ENCODE measurements around the gene PHF12. TPM values are rescaled to one million over a fixed set of nuclear protein-coding genes. Genes with fewer than 3 reads are reported as not detected.

Gene PHF12
- total and polyA plus RNA-seq, 10 donors, result 16.2 to 118 (median 76.1) TPM

DNA sequence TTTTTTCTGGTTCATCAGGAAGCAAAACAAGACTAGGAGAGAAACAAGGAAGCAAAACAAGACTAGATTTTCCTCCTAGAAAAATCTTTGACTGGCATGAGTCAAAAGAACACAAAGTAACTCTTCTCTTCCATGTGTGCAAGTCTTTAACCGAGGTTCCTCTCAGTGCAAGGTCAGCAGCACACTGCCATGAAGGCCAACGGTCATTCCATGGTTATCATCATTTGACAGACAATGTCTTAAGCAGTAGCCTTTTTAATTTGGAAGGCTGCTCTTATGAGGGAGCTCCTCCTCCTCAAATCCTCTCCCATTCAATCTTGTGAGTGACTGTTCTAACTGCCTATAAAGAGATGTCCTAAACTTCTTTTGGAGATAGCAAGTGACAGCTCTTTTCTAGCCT, 33.0 kb downstream of the PHF12 start:
- Histone ChIP-seq H3K4me3 (no peak overlapping the region), H3K27me3 (replicated peaks in 1 of 7) (no peaks in the 10 kb centered on the region), H3K9me3 (no peaks in the 10 kb centered on the region), H3K27ac (peak overlapping the region in 4 of 8 donors; percentile 9 to 59 (median 30)), H3K36me3 (peaks cover 0 to 100% (median 96%) of the 10 kb centered on the region in 6 donors), H3K4me1 (peaks cover 0 to 16% (median 0%) of the 10 kb centered on the region in 6 donors)
- no peak for DNase-seq
- WGBS, 5 donors, result 56 to 87% (median 72%) methylated on average over 2 of the region's 2 CpGs
- TF ChIP-seq, protein P1, sequence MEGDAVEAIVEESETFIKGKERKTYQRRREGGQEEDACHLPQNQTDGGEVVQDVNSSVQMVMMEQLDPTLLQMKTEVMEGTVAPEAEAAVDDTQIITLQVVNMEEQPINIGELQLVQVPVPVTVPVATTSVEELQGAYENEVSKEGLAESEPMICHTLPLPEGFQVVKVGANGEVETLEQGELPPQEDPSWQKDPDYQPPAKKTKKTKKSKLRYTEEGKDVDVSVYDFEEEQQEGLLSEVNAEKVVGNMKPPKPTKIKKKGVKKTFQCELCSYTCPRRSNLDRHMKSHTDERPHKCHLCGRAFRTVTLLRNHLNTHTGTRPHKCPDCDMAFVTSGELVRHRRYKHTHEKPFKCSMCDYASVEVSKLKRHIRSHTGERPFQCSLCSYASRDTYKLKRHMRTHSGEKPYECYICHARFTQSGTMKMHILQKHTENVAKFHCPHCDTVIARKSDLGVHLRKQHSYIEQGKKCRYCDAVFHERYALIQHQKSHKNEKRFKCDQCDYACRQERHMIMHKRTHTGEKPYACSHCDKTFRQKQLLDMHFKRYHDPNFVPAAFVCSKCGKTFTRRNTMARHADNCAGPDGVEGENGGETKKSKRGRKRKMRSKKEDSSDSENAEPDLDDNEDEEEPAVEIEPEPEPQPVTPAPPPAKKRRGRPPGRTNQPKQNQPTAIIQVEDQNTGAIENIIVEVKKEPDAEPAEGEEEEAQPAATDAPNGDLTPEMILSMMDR (IDR thresholded peaks at IDR 0.05 in 8 of 11, conservative IDR thresholded peaks at IDR 0.05 in 3 of 11), result no peak
- no peak for TF ChIP-seq POLR2A (IDR thresholded peaks at IDR 0.05)
- TF ChIP-seq POLR2AphosphoS5 (IDR thresholded peaks at IDR 0.05), result no peak
- intact Hi-C loops (cut with DNase I; ENCODE audit: low total_unique reads), result loop anchor here (10.0 kb wide), 1 partner anchor 153 kb away; no protein-coding TSS in a partner anchor

DNA sequence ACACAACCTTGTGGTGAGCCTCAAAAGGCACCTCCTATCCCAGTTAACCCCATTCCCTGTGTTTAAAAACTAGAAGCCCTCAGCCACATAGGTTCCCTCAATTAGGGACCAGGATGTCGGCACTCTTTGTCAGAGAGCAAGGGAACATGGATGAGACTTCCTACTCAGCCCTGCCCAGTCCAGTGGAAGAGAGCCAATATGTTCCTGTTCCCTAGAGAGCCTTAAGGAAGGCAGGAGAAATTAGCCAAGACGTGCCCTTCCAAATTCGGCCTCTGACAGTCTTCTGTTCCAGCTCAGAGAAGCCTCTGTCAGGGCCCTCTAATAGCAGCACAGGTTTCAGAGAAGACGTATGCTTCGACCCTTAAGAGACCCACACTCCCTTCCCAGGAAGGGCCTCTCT, 33.9 kb downstream of the PHF12 start:
- peak overlapping the region in 4 of 8 donors; percentile 1 to 56 (median 30) for H3K27ac ChIP-seq
- intact Hi-C loops (cut with DNase I; ENCODE audit: low total_unique reads), result loop anchor here (10.0 kb wide), 1 partner anchor 153 kb away; no protein-coding TSS in a partner anchor
- peaks cover 0 to 16% (median 2%) of the 10 kb centered on the region in 6 donors for H3K4me1 ChIP-seq
- H3K27me3 ChIP-seq (replicated peaks in 1 of 7), result no peaks in the 10 kb centered on the region
- no peak for DNase-seq
- TF ChIP-seq, protein P1 (IDR thresholded peaks at IDR 0.05 in 8 of 11, conservative IDR thresholded peaks at IDR 0.05 in 3 of 11), result no peak
- no peak for TF ChIP-seq POLR2AphosphoS5 (IDR thresholded peaks at IDR 0.05)
- no peak for TF ChIP-seq POLR2A (IDR thresholded peaks at IDR 0.05)
- H3K4me3 ChIP-seq, result no peak overlapping the region
- WGBS, 5 donors, result 68 to 89% (median 83%) methylated on average over 5 of the region's 5 CpGs
- H3K9me3 ChIP-seq, result no peaks in the 10 kb centered on the region
- H3K36me3 ChIP-seq, result peaks cover 0 to 100% (median 96%) of the 10 kb centered on the region in 6 donors

DNA sequence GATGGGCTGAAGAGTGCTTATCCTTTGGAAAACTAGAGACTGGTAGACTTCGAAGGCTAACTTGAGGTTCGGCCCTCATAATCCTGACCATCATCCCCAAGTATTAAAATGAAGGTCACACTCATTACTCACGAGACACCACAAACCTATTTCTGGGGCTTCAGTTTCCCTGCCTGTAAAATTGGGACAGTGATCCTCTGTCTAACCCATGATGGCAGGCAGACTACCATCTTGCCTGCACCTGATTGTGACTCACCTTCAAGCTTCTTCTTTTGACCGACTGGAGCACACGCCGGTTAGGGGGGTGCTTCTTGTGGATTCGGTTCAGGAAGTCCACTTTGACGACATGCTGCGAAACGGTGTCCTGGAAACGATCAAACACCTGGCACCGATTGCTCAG, 34.3 kb downstream of the PHF12 start:
- no peak for DNase-seq
- WGBS, 5 donors, result 79 to 94% (median 87%) methylated on average over 12 of the region's 12 CpGs
- TF ChIP-seq POLR2A (IDR thresholded peaks at IDR 0.05) (no peak), POLR2AphosphoS5 (IDR thresholded peaks at IDR 0.05) (no peak)
- TF ChIP-seq, protein P1 (IDR thresholded peaks at IDR 0.05 in 8 of 11, conservative IDR thresholded peaks at IDR 0.05 in 3 of 11), result no peak
- no peaks in the 10 kb centered on the region for H3K9me3 ChIP-seq
- no peak overlapping the region for H3K4me3 ChIP-seq
- H3K27ac ChIP-seq, result peak overlapping the region in 4 of 8 donors; percentile 1 to 56 (median 30)
- H3K4me1 ChIP-seq, result peaks cover 0 to 18% (median 3%) of the 10 kb centered on the region in 6 donors
- intact Hi-C loops (cut with DNase I; ENCODE audit: low total_unique reads), result loop anchor here (10.0 kb wide), 1 partner anchor 152 kb away; no protein-coding TSS in a partner anchor
- peaks cover 0 to 100% (median 98%) of the 10 kb centered on the region in 6 donors for H3K36me3 ChIP-seq
- H3K27me3 ChIP-seq (replicated peaks in 1 of 7), result no peaks in the 10 kb centered on the region

DNA sequence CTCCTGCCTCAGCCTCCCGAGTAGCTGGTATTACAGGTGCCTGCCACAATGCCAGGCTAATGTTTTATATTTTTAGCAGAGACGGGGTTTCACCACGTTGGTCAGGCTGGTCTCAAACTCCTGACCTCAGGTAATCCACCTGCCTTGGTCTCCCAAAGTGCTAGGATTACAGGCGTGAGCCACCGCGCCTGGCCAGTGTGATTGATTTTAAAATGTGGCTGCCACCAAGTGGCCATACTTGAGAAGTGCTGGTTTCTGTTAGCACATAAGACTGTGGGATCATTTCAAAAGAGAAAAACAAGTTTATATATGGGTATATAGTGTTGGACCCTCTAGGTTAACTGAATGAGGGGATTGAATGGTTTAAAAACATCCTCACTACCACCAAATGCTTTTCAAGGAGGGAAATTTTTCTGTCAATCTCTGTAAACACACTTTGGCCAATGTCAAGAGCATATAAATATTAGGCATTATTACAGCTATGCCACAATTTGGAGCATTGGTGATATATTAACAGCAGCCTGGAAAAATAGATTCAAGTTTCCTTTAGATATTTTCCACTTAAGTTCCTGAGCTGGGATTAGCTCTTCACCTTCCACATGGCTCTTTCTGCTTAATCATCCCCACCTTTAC, 34.9 kb downstream of the PHF12 start:
- DNase-seq, result no peak
- intact Hi-C loops (cut with DNase I; ENCODE audit: low total_unique reads), result loop anchor here (10.0 kb wide), 1 partner anchor 152 kb away; no protein-coding TSS in a partner anchor
- WGBS, 5 donors, result 46 to 63% (median 49%) methylated on average over 6 of the region's 6 CpGs
- Histone ChIP-seq H3K36me3 (peaks cover 0 to 100% (median 100%) of the 10 kb centered on the region in 6 donors), H3K4me3 (no peak overlapping the region), H3K27me3 (replicated peaks in 1 of 7) (no peaks in the 10 kb centered on the region), H3K4me1 (peaks cover 0 to 18% (median 3%) of the 10 kb centered on the region in 6 donors), H3K27ac (peak overlapping the region in 2 of 8 donors; percentile 44 to 56), H3K9me3 (no peaks in the 10 kb centered on the region)
- TF ChIP-seq POLR2A (IDR thresholded peaks at IDR 0.05) (no peak), POLR2AphosphoS5 (IDR thresholded peaks at IDR 0.05) (peak in 2 of 3 donors; percentile 6 to 58)
- TF ChIP-seq, protein P1 (IDR thresholded peaks at IDR 0.05 in 8 of 11, conservative IDR thresholded peaks at IDR 0.05 in 3 of 11), result peak; percentile 40 to 83 (median 72)
